Colonic mucosa (tissue), 4 donors: ENCODE measurements around the gene NSG1. TPM values are rescaled to one million over a fixed set of nuclear protein-coding genes. Genes with fewer than 3 reads are reported as not detected.

Experiments
- DNase-seq: peaks from one replicate; pipeline ENCODE4 v3.0.0-alpha.2; 2020
- H3K27ac ChIP-seq: fragments of 200-600 bp; one replicate; pipeline ENCODE4 v1.8.0; 2021
- H3K27me3 ChIP-seq: fragments of 200-600 bp; one replicate; pipeline ENCODE4 v1.8.0; 2021
- H3K36me3 ChIP-seq: fragments of 200-600 bp; one replicate; pipeline ENCODE4 v1.8.0; 2021
- H3K4me1 ChIP-seq: fragments of 200-600 bp; one replicate; pipeline ENCODE4 v1.8.0; 2021; ENCODE audit warnings: mild to moderate bottlenecking
- H3K4me3 ChIP-seq: fragments of 200-600 bp; one replicate; pipeline ENCODE4 v1.8.0; 2021
- H3K9ac ChIP-seq, 2 donors: one replicate each; pipeline ENCODE4 v1.7.0; 2013; ENCODE audit warnings: control low read depth in 2 of 2, low read depth in 2 of 2, low read length in 2 of 2
- H3K9me3 ChIP-seq: fragments of 200-600 bp; one replicate; pipeline ENCODE4 v1.8.0; 2021
- CTCF ChIP-seq: fragments of 200-600 bp; IDR thresholded peaks from one replicate; pipeline ENCODE4 v1.8.0; 2022; ENCODE audit warnings: antibody characterized with exemption, mild to moderate bottlenecking
- intact Hi-C: fragments of 100-400 bp; cut with DNase I; formaldehyde crosslinking; loops from one replicate; pipeline ENCODE4 v1.14.1; 2022
- total RNA-seq, 2 donors: library from RNA; stranded (reverse); fragmentation: NEBNext Ultra II Directional in 1 of 2; extraction: Animal tissue kit (Norgen Biotek cat#: 25700) in 1 of 2; gene quantifications; one replicate each; pipeline ENCODE4 v1.2.1, GENCODE V29; 2021
- donor health status: healthy.
- donor health status: DM: no; HTN: no; CAD: no.
- donor health status: DM: no; HTN: no; CAD: no.

NSG1 gene
- total RNA-seq, 2 donors from 2014 or later: 2.4 to 5.9 TPM

GRCh38 chr4:4385729-4386295, 1.1 kb upstream of the NSG1 start:
- no peak for TF ChIP-seq CTCF
- H3K27me3 ChIP-seq: peaks cover 36% of the 10 kb centered on the region

DNA sequence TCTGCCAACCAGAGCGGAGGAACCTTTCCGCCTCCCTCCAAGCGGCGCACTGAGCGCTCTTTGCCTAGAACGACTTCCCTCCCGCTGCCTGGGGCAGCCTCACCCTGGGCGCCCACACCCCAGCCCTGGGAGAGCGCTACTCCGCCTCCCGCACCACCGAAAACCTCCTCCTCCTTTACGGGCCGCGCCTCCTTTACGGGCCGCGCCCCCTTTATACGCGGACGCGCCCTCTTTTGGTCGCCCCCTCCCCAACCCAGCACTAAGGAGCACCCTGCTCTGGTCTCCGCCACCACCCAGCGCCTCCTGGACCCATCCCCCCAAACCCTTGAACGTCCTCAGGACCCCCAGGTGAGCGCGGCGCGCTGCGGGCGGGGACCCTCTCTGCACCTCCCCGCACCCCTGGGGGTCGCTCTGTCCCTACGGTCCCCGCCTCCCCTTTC, 586 bp upstream of the NSG1 start:
- Histone ChIP-seq H3K27me3 (peaks cover 40% of the 10 kb centered on the region), H3K27ac (no peak overlapping the region)

More at GRCh38 chr4:4385729-4386295, 1.1 kb upstream of the NSG1 start:
- no peaks in the 10 kb centered on the region for H3K4me1 ChIP-seq
- peak overlapping the region; percentile 32 for H3K4me3 ChIP-seq
- DNase-seq: no peak
- intact Hi-C loops: no loop called here
- H3K36me3 ChIP-seq: no peaks in the 10 kb centered on the region
- H3K9ac ChIP-seq: no peak overlapping the region
- no peak overlapping the region for H3K27ac ChIP-seq
- H3K9me3 ChIP-seq: no peaks in the 10 kb centered on the region

DNA sequence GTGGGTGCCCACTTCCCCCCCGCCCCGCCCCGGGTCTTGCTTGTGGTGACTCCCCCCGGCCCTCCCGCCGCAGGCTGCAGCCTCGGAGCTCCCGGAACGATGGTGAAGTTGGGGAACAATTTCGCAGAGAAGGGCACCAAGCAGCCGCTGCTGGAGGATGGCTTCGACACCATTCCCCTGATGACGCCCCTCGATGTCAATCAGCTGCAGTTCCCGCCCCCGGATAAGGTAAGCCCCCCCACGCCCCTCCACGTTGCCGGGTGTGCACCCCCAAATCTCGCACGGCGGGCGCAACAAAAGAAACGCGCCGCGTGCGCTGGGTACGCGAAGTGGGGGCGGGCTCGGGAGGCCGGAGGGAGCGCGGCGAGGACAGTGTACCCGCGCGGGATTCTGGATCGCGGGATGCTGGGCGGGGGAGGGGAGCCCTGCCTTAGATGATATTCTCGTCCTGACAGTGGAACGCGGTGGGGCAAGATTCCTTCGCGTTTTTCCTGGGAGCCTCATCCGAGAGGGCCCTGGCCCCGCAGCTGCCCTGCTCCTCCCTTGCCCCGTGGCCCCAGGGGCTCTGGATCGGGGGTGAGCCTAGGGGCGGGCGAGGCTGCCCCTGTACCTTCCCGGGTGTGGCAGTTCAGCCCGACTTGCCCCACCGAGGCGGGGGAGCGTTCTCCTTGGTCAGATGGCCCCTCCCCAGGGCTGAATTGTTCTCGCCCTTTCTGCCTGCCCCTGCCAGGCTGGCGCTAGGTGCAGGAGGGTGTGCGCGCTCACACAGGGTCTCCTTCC, 819 bp downstream of the NSG1 start:
- H3K9ac ChIP-seq: no peak overlapping the region
- no peak for TF ChIP-seq CTCF
- peaks cover 40% of the 10 kb centered on the region for H3K27me3 ChIP-seq
- H3K36me3 ChIP-seq: no peaks in the 10 kb centered on the region
- no peaks in the 10 kb centered on the region for H3K4me1 ChIP-seq
- H3K4me3 ChIP-seq: peak overlapping the region; percentile 32
- intact Hi-C loops: no loop called here
- H3K9me3 ChIP-seq: no peaks in the 10 kb centered on the region
- no peak overlapping the region for H3K27ac ChIP-seq
- DNase-seq: no peak

More for the DNA sequence above, 586 bp upstream of the NSG1 start:
- Histone ChIP-seq H3K9ac (peak overlapping the region in 1 of 2 donors; percentile 56), H3K9me3 (no peaks in the 10 kb centered on the region), H3K36me3 (no peaks in the 10 kb centered on the region), H3K4me1 (no peaks in the 10 kb centered on the region), H3K4me3 (peak overlapping the region; percentile 32)
- no peak for DNase-seq
- intact Hi-C loops: no loop called here
- TF ChIP-seq CTCF: no peak

GRCh38 chr4:4388311-4388790, 1.4 kb downstream of the NSG1 start:
- DNase-seq: no peak
- Histone ChIP-seq H3K4me3 (no peak overlapping the region), H3K27me3 (peaks cover 40% of the 10 kb centered on the region), H3K9ac (no peak overlapping the region), H3K4me1 (no peaks in the 10 kb centered on the region), H3K27ac (no peak overlapping the region), H3K9me3 (no peaks in the 10 kb centered on the region), H3K36me3 (no peaks in the 10 kb centered on the region)
- intact Hi-C loops: no loop called here
- no peak for TF ChIP-seq CTCF

GRCh38 chr4:4388836-4389575, 2.1 kb downstream of the NSG1 start:
- intact Hi-C loops: no loop called here
- no peaks in the 10 kb centered on the region for H3K9me3 ChIP-seq
- no peak overlapping the region for H3K4me3 ChIP-seq
- no peaks in the 10 kb centered on the region for H3K36me3 ChIP-seq
- H3K4me1 ChIP-seq: no peaks in the 10 kb centered on the region
- no peak for DNase-seq
- no peak for TF ChIP-seq CTCF
- H3K9ac ChIP-seq: no peak overlapping the region
- peaks cover 40% of the 10 kb centered on the region for H3K27me3 ChIP-seq
- H3K27ac ChIP-seq: no peak overlapping the region
